ENCODE results near the gene RNGTT.

DNA sequence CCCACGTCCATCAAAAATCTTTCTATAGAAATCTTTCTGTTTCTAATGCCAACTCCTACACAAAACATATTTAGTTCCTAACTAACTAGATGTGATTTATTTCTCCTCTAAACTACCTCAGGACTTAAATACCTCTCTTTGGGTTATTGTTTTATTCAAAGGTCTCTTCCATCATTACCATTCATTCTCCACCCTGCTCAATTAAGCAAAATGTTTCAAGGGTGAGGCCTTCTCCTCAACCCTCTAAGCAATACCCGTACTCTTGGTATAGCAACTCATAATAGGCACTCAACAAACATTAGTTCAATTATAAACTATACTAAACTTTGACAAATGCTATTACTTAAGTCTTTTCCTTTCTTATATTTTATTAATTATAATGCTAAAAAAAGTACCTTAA is 111.4 kb downstream of the RNGTT start:
- TF ChIP-seq, protein P1, sequence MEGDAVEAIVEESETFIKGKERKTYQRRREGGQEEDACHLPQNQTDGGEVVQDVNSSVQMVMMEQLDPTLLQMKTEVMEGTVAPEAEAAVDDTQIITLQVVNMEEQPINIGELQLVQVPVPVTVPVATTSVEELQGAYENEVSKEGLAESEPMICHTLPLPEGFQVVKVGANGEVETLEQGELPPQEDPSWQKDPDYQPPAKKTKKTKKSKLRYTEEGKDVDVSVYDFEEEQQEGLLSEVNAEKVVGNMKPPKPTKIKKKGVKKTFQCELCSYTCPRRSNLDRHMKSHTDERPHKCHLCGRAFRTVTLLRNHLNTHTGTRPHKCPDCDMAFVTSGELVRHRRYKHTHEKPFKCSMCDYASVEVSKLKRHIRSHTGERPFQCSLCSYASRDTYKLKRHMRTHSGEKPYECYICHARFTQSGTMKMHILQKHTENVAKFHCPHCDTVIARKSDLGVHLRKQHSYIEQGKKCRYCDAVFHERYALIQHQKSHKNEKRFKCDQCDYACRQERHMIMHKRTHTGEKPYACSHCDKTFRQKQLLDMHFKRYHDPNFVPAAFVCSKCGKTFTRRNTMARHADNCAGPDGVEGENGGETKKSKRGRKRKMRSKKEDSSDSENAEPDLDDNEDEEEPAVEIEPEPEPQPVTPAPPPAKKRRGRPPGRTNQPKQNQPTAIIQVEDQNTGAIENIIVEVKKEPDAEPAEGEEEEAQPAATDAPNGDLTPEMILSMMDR (IDR thresholded peaks at IDR 0.05) = no peak
- TF ChIP-seq POLR2A (IDR thresholded peaks at IDR 0.05) = no peak
